Activated T-cell treated with anti-CD3 and anti-CD28 coated beads, Interleukin-2, amount 50 U/mL, for 24 hours (primary cell): ENCODE data around the gene LBX1.
"Not testable (repeated sequence)": the region's sequence is repeated elsewhere in the genome, so short reads cannot be mapped to it uniquely, and the experiment has no call there.

Experiments used
- DNase-seq: peaks from one replicate; pipeline ENCODE4 v3.0.0-alpha.2; 2020
- H3K27ac Mint-ChIP-seq: 2 replicates; pipeline ENCODE4 v1.8.0; 2020; ENCODE audit warnings: mild to moderate bottlenecking, mixed read lengths
- H3K27me3 Mint-ChIP-seq: 2 replicates; pipeline ENCODE4 v1.8.0; 2020; ENCODE audit warnings: mixed read lengths
- H3K36me3 Mint-ChIP-seq: 2 replicates; pipeline ENCODE4 v1.8.0; 2020; ENCODE audit warnings: low read depth, mixed read lengths
- H3K4me1 Mint-ChIP-seq: 2 replicates; pipeline ENCODE4 v1.8.0; 2020; ENCODE audit warnings: low read depth, mixed read lengths
- H3K4me3 Mint-ChIP-seq: 2 replicates; pipeline ENCODE4 v1.8.0; 2020; ENCODE audit warnings: mild to moderate bottlenecking, moderate library complexity, mixed read lengths
- H3K9me3 Mint-ChIP-seq: 2 replicates; pipeline ENCODE4 v1.8.0; 2020; ENCODE audit warnings: mixed read lengths

Gene LBX1

GRCh38 chr10:101215397-101216206 lies 13.7 kb downstream of the LBX1 start:
- H3K36me3 Mint-ChIP-seq, result no peaks in the 10 kb centered on the region
- peak overlapping the region; percentile 69 for H3K4me3 Mint-ChIP-seq
- no peak overlapping the region for H3K27ac Mint-ChIP-seq
- peaks cover 43% of the 10 kb centered on the region for H3K4me1 Mint-ChIP-seq
- DNase-seq, result no peak
- H3K27me3 Mint-ChIP-seq, result peaks cover 98% of the 10 kb centered on the region
- H3K9me3 Mint-ChIP-seq, result no peaks in the 10 kb centered on the region

DNA sequence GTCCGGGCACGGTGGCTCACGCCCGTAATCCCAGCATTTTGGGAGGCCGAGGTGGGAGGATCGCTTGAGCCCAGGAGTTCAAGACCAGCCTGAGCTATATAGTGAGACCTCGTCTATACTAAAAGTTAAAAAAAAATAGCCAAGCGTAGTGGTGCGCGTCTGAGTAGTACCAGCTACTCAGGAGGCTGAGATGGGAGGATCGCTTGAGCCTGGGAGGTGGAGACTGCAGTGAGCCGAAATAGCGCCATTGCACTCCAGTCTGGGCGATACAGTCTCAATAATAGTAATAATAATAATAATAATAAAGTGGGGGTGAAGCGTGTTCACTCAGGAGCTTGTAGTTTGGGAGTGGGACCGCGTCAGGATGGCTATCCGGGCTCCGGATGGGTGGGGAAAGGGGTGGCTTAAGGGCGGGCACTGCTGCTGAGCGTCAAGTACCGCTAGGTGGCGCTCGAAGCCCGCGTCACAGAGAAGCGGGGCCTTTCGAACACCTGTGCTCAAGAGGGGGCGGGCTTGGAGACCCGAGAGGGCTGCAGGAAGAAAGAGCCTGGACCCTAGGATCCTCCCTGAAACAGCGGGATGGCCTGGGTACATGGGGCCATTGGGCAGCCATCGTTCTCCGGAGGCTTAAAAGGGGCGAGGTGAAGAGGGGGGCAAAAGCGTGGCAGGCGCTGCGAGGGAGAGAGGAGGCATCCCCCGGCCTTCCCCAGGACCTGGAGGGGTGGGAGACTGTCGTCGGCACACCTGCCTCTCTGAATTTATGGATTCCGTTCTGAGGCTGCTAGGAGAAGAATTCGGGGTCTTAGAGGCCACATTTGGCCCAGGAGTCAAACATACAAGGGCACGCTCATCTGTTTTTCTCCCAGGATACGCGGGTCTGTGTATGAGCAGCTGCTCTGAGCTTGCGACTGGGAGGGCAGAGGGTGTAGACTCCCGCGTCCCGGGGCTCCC lies 14.5 kb downstream of the LBX1 start:
- Mint-ChIP-seq H3K36me3 (no peaks in the 10 kb centered on the region), H3K4me1 (peaks cover 43% of the 10 kb centered on the region), H3K27ac (no peak overlapping the region), H3K9me3 (no peaks in the 10 kb centered on the region), H3K27me3 (peaks cover 96% of the 10 kb centered on the region), H3K4me3 (peak overlapping the region; percentile 72)
- DNase-seq, result peak; percentile 88

DNA sequence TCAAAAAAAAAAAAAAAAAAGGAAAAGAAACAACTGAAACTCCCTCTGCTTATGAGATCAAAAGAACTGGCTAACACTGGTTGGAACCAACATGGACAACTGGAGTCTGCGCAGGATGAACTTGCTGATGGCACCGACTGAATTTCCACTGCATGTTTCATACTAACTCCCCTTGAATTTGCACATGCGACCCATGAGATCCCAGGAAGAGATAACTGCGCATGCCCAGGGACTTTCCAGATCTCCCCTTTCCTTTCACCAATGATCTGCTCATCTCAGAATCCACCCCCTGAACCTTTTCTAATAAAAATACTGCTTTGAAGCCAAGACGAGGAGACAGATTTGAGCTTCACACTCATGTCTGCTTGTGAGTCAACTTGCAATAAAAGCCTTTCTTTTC lies 20.7 kb downstream of the LBX1 start:
- Mint-ChIP-seq H3K4me1 (peaks cover 2% of the 10 kb centered on the region), H3K4me3 (no peak overlapping the region), H3K27ac (no peak overlapping the region), H3K36me3 (no peaks in the 10 kb centered on the region), H3K9me3 (no peaks in the 10 kb centered on the region), H3K27me3 (peaks cover 63% of the 10 kb centered on the region)
- no peak for DNase-seq

DNA sequence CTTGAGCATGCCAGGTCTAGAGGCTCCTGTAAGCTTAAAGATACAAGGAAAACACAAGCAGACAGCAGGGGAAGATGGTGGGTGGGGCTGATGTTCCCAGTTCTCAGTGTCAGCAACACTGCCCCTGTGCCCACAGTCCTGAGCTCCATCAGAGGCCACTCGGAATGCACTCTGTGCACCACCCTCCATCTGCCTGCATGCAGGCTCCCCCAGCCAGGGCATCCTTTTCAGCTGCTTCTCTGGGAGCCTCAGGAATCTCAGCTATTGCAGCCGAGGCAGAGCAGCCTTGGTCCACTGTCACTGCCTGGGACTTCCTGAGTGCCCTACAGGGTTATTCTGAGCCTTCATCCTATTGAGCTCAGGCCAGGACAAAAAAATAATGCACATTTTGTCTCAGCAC lies 22.2 kb downstream of the LBX1 start:
- no peaks in the 10 kb centered on the region for H3K4me1 Mint-ChIP-seq
- H3K27me3 Mint-ChIP-seq, result peaks cover 53% of the 10 kb centered on the region
- H3K27ac Mint-ChIP-seq, result no peak overlapping the region

DNA sequence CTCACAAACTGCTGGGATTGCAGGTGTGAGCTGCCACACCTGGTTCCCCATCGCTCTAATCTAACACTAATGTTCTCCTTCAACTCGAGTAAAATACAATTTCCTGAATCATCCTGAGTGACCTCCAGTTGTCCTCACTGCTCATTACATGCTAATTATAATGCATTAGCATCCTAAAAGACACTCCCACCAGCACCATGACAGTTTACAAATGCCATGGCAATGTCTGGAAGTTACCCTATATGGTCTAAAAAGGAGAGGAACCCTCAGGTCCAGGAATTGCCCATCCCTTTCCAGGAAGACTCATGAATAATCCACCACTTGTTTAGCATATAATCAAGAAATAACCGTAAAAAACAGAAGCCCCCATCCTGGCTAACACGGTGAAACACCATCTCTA lies 26.6 kb downstream of the LBX1 start:
- H3K4me1 Mint-ChIP-seq, H3K27ac Mint-ChIP-seq, DNase-seq, H3K36me3 Mint-ChIP-seq, H3K9me3 Mint-ChIP-seq, H3K4me3 Mint-ChIP-seq: not testable (repeated sequence)
- peaks cover 25% of the 10 kb centered on the region for H3K27me3 Mint-ChIP-seq

More for the DNA sequence above, 22.2 kb downstream of the LBX1 start:
- no peak overlapping the region for H3K4me3 Mint-ChIP-seq
- H3K9me3 Mint-ChIP-seq, result no peaks in the 10 kb centered on the region
- no peaks in the 10 kb centered on the region for H3K36me3 Mint-ChIP-seq
- DNase-seq, result no peak

GRCh38 chr10:101198326-101198977 lies 30.8 kb downstream of the LBX1 start:
- H3K4me3 Mint-ChIP-seq, H3K36me3 Mint-ChIP-seq, H3K9me3 Mint-ChIP-seq, DNase-seq, H3K27ac Mint-ChIP-seq, H3K4me1 Mint-ChIP-seq: not testable (repeated sequence)
- peaks cover 27% of the 10 kb centered on the region for H3K27me3 Mint-ChIP-seq

GRCh38 chr10:101195921-101196320 lies 33.3 kb downstream of the LBX1 start:
- Mint-ChIP-seq H3K27me3 (peaks cover 27% of the 10 kb centered on the region), H3K9me3 (no peaks in the 10 kb centered on the region), H3K36me3 (no peaks in the 10 kb centered on the region)

DNA sequence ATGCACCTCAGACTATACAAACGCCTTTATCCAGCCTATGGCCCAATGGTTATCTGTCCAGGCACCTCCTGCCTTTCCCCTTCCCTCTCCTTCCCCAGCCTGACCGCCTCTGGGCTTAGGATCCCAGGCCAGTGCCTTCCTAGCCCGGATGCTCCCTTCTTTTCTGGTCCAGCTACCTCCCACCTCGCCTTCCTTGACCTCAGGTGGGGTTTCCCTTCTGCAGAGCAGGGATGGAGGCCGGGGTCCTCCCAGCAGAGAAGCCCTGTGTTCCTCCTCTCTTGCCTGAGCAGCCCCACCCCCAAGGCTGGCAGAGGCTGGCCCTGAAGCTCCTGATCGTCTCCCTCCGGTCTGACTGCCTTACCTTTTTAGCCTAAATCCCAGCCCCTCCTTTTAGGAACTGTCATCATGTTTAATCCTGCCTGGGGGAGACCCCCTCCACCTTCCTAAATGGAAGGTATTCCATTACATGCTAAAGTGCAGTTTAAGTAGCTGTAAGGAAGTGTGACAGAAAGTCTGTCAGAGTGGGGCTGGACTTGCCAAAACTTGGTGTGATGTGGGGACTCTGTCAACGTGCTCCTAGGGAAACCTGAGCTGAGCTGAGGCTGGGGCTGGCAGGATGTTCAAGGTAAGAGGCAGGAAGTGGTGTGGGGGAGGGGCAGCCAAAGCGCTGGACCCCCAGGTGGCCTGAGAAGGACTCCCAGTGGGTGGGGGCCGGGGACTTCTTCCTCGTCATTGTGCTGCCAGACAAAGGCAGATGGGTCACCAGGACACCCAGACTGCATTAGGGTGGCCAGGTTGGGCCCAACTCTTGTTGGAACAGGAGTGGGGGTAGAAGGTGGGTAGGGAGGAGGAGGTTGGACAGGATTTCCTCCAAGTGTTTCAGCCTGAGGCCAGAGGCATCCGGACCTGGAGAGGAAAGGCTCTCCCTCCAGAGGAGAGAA lies 39.5 kb downstream of the LBX1 start:
- no peak for DNase-seq
- H3K36me3 Mint-ChIP-seq, result no peaks in the 10 kb centered on the region

More at GRCh38 chr10:101195921-101196320, 33.3 kb downstream of the LBX1 start:
- Mint-ChIP-seq H3K4me1 (no peaks in the 10 kb centered on the region), H3K4me3 (no peak overlapping the region), H3K27ac (no peak overlapping the region)
- no peak for DNase-seq

DNA sequence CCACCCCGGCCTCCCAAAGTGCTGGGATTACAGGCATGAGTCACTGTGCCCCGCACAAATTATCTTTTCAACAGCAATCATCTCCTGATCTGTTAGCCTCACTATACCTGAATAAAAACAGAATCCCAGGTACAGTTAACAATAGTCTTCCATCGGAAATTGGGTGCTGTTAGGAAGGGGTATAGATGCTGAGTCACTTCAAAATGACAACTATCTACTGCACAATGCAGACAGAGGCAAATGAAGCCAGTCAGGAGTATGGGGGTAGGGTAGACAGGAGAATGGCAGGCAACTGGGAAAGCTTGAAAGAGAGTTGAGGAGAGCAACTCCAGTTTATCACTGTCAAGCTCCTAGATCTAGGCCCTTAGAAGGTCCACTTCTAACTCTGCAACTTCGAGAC lies 40.3 kb downstream of the LBX1 start:
- Mint-ChIP-seq H3K27me3 (peaks cover 9% of the 10 kb centered on the region), H3K27ac (no peak overlapping the region), H3K4me3 (no peak overlapping the region), H3K4me1 (peaks cover 2% of the 10 kb centered on the region), H3K36me3 (no peaks in the 10 kb centered on the region), H3K9me3 (no peaks in the 10 kb centered on the region)
- DNase-seq, result no peak

More for the DNA sequence above, 39.5 kb downstream of the LBX1 start:
- Mint-ChIP-seq H3K9me3 (no peaks in the 10 kb centered on the region), H3K4me1 (peaks cover 2% of the 10 kb centered on the region), H3K4me3 (no peak overlapping the region), H3K27ac (no peak overlapping the region), H3K27me3 (peaks cover 9% of the 10 kb centered on the region)

DNA sequence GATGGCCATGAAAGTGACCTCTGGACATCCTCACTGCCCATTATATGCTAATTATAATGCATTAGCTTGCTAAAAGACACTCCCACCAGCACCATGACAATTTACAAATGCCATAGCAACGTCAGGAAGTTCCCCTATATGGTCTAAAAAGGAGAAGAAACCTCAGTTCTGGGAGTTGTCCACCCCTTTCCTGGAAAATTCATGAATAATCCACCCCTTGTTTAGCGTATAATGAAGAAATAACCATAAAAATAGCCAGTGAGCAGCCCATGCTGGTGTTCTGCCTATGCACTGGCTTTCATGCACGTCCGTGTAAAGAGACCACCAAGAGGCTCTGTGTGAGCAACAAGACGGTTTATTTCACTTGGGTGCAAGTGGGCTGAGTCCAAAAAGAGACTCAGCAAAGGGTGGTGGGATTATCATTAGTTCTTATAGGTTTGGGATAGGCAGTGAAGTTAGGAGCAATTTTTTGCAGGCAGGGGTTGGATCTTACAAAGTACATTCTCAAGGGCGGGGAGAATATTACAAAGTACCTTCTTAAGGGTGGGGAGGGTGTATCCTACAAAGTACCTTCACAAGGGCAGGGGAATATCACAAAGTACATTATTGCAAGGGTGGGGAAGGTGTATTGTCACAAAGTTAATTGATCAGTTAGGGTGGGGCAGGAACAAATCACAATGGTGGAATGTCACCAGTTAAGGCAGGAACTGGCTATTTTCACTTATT lies 45.6 kb downstream of the LBX1 start:
- Mint-ChIP-seq H3K27ac (no peak overlapping the region), H3K27me3 (peaks cover 30% of the 10 kb centered on the region), H3K4me3 (no peak overlapping the region), H3K36me3 (no peaks in the 10 kb centered on the region), H3K9me3 (no peaks in the 10 kb centered on the region), H3K4me1 (no peaks in the 10 kb centered on the region)
- no peak for DNase-seq

- no peak overlapping the region for H3K27ac Mint-ChIP-seq
- no peaks in the 10 kb centered on the region for H3K9me3 Mint-ChIP-seq
- no peak for DNase-seq
- H3K36me3 Mint-ChIP-seq, result no peaks in the 10 kb centered on the region
- H3K4me1 Mint-ChIP-seq, result no peaks in the 10 kb centered on the region
- H3K27me3 Mint-ChIP-seq, result peaks cover 37% of the 10 kb centered on the region
- H3K4me3 Mint-ChIP-seq, result no peak overlapping the region
Observed at GRCh38 chr10:101182936-101183335, 46.3 kb downstream of the LBX1 start.
